ENCODE data around the gene TMOD2.

The TMOD2 gene

GRCh38 chr15:51751697-51752683 lies 593 bp downstream of the TMOD2 start:
- TF ChIP-seq, protein P1, sequence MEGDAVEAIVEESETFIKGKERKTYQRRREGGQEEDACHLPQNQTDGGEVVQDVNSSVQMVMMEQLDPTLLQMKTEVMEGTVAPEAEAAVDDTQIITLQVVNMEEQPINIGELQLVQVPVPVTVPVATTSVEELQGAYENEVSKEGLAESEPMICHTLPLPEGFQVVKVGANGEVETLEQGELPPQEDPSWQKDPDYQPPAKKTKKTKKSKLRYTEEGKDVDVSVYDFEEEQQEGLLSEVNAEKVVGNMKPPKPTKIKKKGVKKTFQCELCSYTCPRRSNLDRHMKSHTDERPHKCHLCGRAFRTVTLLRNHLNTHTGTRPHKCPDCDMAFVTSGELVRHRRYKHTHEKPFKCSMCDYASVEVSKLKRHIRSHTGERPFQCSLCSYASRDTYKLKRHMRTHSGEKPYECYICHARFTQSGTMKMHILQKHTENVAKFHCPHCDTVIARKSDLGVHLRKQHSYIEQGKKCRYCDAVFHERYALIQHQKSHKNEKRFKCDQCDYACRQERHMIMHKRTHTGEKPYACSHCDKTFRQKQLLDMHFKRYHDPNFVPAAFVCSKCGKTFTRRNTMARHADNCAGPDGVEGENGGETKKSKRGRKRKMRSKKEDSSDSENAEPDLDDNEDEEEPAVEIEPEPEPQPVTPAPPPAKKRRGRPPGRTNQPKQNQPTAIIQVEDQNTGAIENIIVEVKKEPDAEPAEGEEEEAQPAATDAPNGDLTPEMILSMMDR (IDR thresholded peaks at IDR 0.05), result no peak

DNA sequence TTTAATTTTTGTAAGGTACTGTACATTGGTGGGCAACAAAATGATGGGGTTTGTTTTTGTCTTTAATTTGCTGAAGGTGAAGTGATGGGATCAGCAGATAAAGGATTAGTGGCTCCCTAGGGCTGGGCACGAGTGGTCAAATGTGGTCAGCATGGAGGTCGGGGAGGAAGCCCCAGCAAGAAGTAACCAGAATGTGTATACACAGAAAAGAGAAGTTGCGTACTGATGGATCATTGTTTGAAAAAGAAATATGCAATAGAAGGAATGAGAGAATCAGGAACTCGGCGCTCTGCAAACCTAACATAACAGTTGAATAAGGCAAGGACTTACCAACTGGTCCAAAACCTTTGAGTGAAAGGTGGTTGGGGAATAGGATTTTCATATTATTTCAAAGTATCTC lies 1.5 kb downstream of the TMOD2 start:
- TF ChIP-seq, protein P1 (IDR thresholded peaks at IDR 0.05), result no peak

GRCh38 chr15:51754267-51754666 lies 2.9 kb downstream of the TMOD2 start:
- TF ChIP-seq, protein P1 (IDR thresholded peaks at IDR 0.05), result no peak

DNA sequence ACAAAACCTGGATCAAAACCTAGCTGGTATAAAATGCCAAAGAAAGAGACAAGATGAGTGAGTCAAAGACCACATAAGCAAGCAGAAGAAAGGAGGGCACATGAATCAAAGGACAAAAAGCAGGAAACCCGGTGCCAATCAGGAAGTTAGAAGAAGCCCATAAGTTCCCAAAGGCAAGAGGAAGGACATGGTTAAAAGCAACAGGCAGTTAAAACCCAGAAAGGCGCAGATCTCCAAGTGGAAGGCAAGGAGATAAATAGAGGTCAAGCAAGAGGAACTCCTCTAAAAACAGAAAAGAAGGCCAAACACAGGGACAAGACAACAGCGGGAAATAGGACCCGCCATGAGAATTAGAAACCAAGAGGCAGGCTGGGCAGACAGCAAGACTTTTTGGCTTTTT lies 4.4 kb downstream of the TMOD2 start:
- TF ChIP-seq, protein P1 (IDR thresholded peaks at IDR 0.05), result no peak

GRCh38 chr15:51756482-51756881 lies 5.1 kb downstream of the TMOD2 start:
- TF ChIP-seq, protein P1 (IDR thresholded peaks at IDR 0.05), result no peak

- TF ChIP-seq, protein P1 (IDR thresholded peaks at IDR 0.05), result no peak
Measured at GRCh38 chr15:51757450-51757849, 6.1 kb downstream of the TMOD2 start.

DNA sequence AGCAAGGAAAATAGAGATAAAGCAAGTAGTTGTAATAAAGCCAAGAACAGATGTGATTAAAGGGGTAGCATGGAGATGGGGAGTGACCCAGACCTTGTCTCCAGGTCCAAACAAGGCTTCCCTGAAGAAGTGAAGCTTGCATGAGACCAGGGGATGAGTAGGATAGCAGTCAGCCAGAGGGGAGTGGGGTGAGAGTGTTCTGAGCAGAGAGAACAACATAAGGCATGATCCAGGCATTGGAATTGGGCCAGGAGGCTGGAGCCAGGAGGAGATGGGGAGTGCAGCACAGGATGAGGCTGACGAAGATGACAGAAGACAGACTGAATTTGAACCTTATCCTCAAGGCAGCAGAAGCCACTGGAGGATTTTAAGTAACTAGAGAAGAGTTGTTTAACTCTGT lies 7.2 kb downstream of the TMOD2 start:
- TF ChIP-seq, protein P1 (IDR thresholded peaks at IDR 0.05), result no peak
